Measurements from ENCODE around the gene GBP6.
"Not testable (repeated sequence)": the region's sequence is repeated elsewhere in the genome, so short reads cannot be mapped to it uniquely, and the experiment has no call there.

The GBP6 gene

DNA sequence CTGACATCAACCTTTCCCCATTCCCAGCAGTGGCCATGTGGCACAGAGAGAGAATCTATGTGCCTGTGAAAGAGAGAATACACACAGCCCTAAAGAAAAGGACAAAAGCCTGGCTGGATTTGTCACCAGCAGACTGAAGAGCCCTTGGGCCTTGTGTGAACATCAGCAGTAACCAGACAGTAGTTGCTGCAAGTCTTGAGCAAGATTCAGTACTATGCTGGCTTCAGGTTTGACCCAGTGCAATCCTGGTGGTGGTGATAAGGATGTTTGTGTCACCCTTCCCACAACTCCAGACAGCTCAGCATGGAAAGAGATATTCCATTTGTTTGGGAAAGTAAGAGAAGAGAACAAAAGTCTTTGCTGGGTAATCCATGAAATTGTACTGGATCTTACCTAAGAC, 28.4 kb upstream of the GBP6 start:
- Histone ChIP-seq H3K4me1 (ENCODE audit: control insufficient read depth, low read length) (no peaks in the 10 kb centered on the region), H3F3A (ENCODE audit: control insufficient read depth, insufficient read depth) (no peaks in the 10 kb centered on the region), H3K27me3 (ENCODE audit: control insufficient read depth, low read length) (no peaks in the 10 kb centered on the region), H3K9me2 (replicated peaks; ENCODE audit: control insufficient read depth, low read length) (no peaks in the 10 kb centered on the region), H4K20me1 (ENCODE audit: control insufficient read depth, insufficient read depth, low read depth, low read length) (no peaks in the 10 kb centered on the region), H3K4me3 (ENCODE audit: low read length) (no peak overlapping the region), H3K79me2 (ENCODE audit: control insufficient read depth, low read length) (no peaks in the 10 kb centered on the region), H3K4me2 (ENCODE audit: low read length) (no peak overlapping the region), H3K27ac (ENCODE audit: low read depth, low read length) (no peak overlapping the region), H3K9me3 (ENCODE audit: control insufficient read depth, insufficient read depth, low read length) (no peaks in the 10 kb centered on the region), H3K36me3 (ENCODE audit: control insufficient read depth, low read length) (no peaks in the 10 kb centered on the region)
- TF ChIP-seq EZH2phosphoT487 (IDR thresholded peaks at IDR 0.05; ENCODE audit: borderline replicate concordance, low read length), result no peak
- TF ChIP-seq, protein P1, sequence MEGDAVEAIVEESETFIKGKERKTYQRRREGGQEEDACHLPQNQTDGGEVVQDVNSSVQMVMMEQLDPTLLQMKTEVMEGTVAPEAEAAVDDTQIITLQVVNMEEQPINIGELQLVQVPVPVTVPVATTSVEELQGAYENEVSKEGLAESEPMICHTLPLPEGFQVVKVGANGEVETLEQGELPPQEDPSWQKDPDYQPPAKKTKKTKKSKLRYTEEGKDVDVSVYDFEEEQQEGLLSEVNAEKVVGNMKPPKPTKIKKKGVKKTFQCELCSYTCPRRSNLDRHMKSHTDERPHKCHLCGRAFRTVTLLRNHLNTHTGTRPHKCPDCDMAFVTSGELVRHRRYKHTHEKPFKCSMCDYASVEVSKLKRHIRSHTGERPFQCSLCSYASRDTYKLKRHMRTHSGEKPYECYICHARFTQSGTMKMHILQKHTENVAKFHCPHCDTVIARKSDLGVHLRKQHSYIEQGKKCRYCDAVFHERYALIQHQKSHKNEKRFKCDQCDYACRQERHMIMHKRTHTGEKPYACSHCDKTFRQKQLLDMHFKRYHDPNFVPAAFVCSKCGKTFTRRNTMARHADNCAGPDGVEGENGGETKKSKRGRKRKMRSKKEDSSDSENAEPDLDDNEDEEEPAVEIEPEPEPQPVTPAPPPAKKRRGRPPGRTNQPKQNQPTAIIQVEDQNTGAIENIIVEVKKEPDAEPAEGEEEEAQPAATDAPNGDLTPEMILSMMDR (IDR thresholded peaks at IDR 0.05; ENCODE audit: low read depth, low read length, poor library complexity, severe bottlenecking), result no peak

DNA sequence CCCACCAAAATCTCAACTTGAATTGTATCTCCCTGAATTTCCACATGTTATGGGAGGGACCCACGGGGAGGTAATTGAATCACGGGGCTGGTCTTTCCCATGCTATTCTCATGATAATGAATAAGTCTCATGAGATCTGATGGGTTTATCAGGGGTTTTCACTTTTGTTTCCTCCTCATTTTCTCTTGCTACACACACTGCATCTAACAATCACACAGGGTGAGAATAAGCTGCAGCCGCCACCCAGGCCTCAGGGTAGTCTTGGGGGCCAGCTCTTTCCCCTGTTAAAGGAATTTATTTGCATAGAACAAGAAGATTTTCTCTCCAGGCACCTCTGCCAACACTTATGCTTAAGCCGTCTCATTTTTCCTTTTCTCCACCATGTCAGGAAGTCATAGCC, 26.0 kb upstream of the GBP6 start:
- TF ChIP-seq, protein P1 (IDR thresholded peaks at IDR 0.05; ENCODE audit: low read depth, low read length, poor library complexity, severe bottlenecking), result no peak
- no peak for TF ChIP-seq EZH2phosphoT487 (IDR thresholded peaks at IDR 0.05; ENCODE audit: borderline replicate concordance, low read length)

DNA sequence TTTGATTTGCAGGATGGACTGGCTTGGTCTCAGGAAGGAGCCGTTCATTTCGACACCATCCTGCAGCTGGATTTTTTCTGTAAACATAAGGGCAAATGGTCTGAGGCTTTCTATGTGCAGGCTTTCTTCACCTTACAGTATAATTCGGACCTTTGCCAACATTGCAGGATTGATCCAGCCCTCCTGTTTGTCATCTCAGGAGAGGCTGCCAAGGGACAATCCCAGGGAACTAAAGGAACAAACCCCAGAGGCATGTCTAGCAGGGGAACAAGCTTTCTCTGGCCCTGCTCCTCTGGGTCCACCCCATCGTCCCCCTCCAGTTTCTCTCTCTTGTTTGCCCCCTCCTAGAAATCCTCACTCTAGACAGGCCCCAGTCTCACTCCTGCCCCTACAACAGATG, 24.8 kb upstream of the GBP6 start:
- Histone ChIP-seq H3K9me3 (ENCODE audit: control insufficient read depth, insufficient read depth, low read length) (no peaks in the 10 kb centered on the region), H3K79me2 (ENCODE audit: control insufficient read depth, low read length) (no peaks in the 10 kb centered on the region), H4K20me1 (ENCODE audit: control insufficient read depth, insufficient read depth, low read depth, low read length) (no peaks in the 10 kb centered on the region), H3K27ac (ENCODE audit: low read depth, low read length) (no peak overlapping the region), H3K4me3 (ENCODE audit: low read length) (no peak overlapping the region), H3K9me2 (replicated peaks; ENCODE audit: control insufficient read depth, low read length) (no peaks in the 10 kb centered on the region), H3K27me3 (ENCODE audit: control insufficient read depth, low read length) (no peaks in the 10 kb centered on the region), H3K4me1 (ENCODE audit: control insufficient read depth, low read length) (no peaks in the 10 kb centered on the region), H3K4me2 (ENCODE audit: low read length) (no peak overlapping the region), H3K36me3 (ENCODE audit: control insufficient read depth, low read length) (no peaks in the 10 kb centered on the region), H3F3A (ENCODE audit: control insufficient read depth, insufficient read depth) (no peaks in the 10 kb centered on the region)
- no peak for TF ChIP-seq EZH2phosphoT487 (IDR thresholded peaks at IDR 0.05; ENCODE audit: borderline replicate concordance, low read length)
- TF ChIP-seq, protein P1 (IDR thresholded peaks at IDR 0.05; ENCODE audit: low read depth, low read length, poor library complexity, severe bottlenecking), result no peak

More for the DNA sequence above, 26.0 kb upstream of the GBP6 start:
- no peaks in the 10 kb centered on the region for H3K9me3 ChIP-seq (ENCODE audit: control insufficient read depth, insufficient read depth, low read length)
- H3K9me2 ChIP-seq (replicated peaks; ENCODE audit: control insufficient read depth, low read length), result no peaks in the 10 kb centered on the region
- H3K36me3 ChIP-seq (ENCODE audit: control insufficient read depth, low read length), result no peaks in the 10 kb centered on the region
- no peaks in the 10 kb centered on the region for H3K79me2 ChIP-seq (ENCODE audit: control insufficient read depth, low read length)
- no peaks in the 10 kb centered on the region for H3F3A ChIP-seq (ENCODE audit: control insufficient read depth, insufficient read depth)
- no peak overlapping the region for H3K27ac ChIP-seq (ENCODE audit: low read depth, low read length)
- H3K4me3 ChIP-seq (ENCODE audit: low read length), result no peak overlapping the region
- H3K4me1 ChIP-seq (ENCODE audit: control insufficient read depth, low read length), result no peaks in the 10 kb centered on the region
- H4K20me1 ChIP-seq (ENCODE audit: control insufficient read depth, insufficient read depth, low read depth, low read length), result no peaks in the 10 kb centered on the region
- no peaks in the 10 kb centered on the region for H3K27me3 ChIP-seq (ENCODE audit: control insufficient read depth, low read length)
- no peak overlapping the region for H3K4me2 ChIP-seq (ENCODE audit: low read length)

DNA sequence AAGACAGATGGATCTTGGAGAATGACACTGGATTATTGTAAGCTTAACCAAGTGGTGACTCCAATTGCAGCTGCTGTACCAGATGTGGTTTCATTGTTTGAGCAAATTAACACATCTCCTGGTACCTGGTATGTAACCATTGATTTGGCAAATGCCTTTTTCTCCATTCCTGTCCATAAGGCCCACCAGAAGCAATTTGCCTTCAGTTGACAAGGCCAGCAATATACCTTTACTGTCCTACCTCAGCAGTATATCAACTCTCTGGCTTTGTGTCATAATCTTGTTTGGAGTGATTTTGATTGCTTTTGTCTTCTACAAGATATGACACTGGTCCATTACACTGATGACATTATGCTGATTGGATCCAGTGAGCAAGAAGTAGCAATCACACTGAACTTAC, 18.4 kb upstream of the GBP6 start:
- not testable (repeated sequence) for H3K4me3 ChIP-seq (ENCODE audit: low read length); H4K20me1 ChIP-seq (ENCODE audit: control insufficient read depth, insufficient read depth, low read depth, low read length); H3K9me3 ChIP-seq (ENCODE audit: control insufficient read depth, insufficient read depth, low read length); H3K4me2 ChIP-seq (ENCODE audit: low read length); H3K4me1 ChIP-seq (ENCODE audit: control insufficient read depth, low read length); H3K27me3 ChIP-seq (ENCODE audit: control insufficient read depth, low read length); H3K36me3 ChIP-seq (ENCODE audit: control insufficient read depth, low read length); H3F3A ChIP-seq (ENCODE audit: control insufficient read depth, insufficient read depth); H3K27ac ChIP-seq (ENCODE audit: low read depth, low read length); H3K9me2 ChIP-seq (replicated peaks; ENCODE audit: control insufficient read depth, low read length); H3K79me2 ChIP-seq (ENCODE audit: control insufficient read depth, low read length)
